ENCODE measurements around the gene ATP2C1. TPM values are rescaled to one million over a fixed set of nuclear protein-coding genes. Genes with fewer than 3 reads are reported as not detected.

ATP2C1 gene, protein sequence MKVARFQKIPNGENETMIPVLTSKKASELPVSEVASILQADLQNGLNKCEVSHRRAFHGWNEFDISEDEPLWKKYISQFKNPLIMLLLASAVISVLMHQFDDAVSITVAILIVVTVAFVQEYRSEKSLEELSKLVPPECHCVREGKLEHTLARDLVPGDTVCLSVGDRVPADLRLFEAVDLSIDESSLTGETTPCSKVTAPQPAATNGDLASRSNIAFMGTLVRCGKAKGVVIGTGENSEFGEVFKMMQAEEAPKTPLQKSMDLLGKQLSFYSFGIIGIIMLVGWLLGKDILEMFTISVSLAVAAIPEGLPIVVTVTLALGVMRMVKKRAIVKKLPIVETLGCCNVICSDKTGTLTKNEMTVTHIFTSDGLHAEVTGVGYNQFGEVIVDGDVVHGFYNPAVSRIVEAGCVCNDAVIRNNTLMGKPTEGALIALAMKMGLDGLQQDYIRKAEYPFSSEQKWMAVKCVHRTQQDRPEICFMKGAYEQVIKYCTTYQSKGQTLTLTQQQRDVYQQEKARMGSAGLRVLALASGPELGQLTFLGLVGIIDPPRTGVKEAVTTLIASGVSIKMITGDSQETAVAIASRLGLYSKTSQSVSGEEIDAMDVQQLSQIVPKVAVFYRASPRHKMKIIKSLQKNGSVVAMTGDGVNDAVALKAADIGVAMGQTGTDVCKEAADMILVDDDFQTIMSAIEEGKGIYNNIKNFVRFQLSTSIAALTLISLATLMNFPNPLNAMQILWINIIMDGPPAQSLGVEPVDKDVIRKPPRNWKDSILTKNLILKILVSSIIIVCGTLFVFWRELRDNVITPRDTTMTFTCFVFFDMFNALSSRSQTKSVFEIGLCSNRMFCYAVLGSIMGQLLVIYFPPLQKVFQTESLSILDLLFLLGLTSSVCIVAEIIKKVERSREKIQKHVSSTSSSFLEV
- 156 TPM for polyA plus RNA-seq (2013)

DNA sequence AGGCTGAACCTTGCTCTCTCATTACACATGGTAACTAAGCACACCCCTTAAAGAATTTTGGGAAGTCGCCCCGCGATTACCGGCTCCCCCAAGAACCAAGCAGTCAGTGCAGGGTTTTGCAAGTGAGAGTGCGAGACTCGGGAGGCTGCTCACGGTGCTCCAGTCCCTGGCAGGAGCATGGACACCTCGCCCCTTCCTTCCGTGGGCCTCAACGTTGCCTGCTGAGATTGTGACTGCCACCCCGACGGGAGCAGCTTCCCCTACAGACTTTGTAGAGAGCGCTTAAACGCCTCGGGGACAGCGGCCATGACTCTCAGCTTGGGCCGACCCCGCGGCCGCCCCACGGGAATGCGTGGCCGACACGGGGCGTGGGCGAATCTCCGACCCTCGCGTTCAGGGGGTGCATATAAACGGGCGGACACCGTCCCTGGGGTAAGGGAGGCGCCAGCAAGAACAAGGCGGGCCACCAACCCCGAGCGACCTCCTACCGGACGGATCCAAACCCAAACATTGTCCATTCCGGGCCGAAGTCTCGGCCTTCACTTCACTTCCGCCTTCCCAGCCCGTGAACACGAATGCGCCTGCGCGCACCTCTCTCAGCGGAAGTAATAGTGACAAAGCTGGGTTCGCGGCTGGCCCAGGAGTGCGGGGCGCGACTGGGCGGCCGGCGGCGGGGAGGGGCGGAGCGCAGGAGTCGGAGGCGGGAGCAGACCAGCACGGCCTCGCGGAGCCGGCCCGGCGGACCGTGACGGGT is at the start of gene ATP2C1:
TSS of gene ATP2C1 (plus strand) at position 709 of the 754 bp plus-strand sequence. CDS start 686 bp downstream, outside the sequence.
- POLR2A ChIA-PET: interaction anchor here (0.8 to 2.2 kb wide), 10 partner anchors 11 to 148 kb away, joined by 3 to 12 read pairs (median 4); partner anchors contain the start of gene PIK3R4
- peak; percentile 92 to 96 (median 95) for DNase-seq
- Histone ChIP-seq H3K36me3 (ENCODE audit: control insufficient read depth in 4 of 4, insufficient read depth in 4 of 4, low read length in 3 of 4) (peaks cover 0 to under 1% (median under 1%) of the 10 kb centered on the region in 4 experiments), H3K4me1 (ENCODE audit: control extremely low read depth in 1 of 4, control insufficient read depth in 4 of 4, insufficient read depth in 4 of 4, low read length in 3 of 4) (peaks cover 6 to 52% (median 26%) of the 10 kb centered on the region in 4 experiments), H3K9me3 (ENCODE audit: control extremely low read depth in 1 of 5, control insufficient read depth in 4 of 5, insufficient read depth in 2 of 5, low read depth in 1 of 5, low read length in 4 of 5) (no peaks in the 10 kb centered on the region), H3K27ac (ENCODE audit: insufficient read depth in 1 of 2, low read depth in 1 of 2, low read length in 2 of 2, poor library complexity in 1 of 2, severe bottlenecking in 2 of 2) (peak within 1 kb of the TSS; percentile 89 to 96), H3K27me3 (replicated peaks in 2 of 5; ENCODE audit: control insufficient read depth in 4 of 5, insufficient read depth in 5 of 5, low read length in 4 of 5) (no peaks in the 10 kb centered on the region), H3K4me3 (ENCODE audit: control insufficient read depth in 1 of 7, extremely low read depth in 1 of 7, insufficient read depth in 4 of 7, low read depth in 2 of 7, low read length in 6 of 7) (peak within 1 kb of the TSS; percentile 72 to 96 (median 86))
- CTCF ChIA-PET: interaction anchor here (0.9 to 6.9 kb wide), 20 partner anchors 10 to 176 kb away, joined by 3 to 97 read pairs (median 4); no protein-coding TSS in a partner anchor
- WGBS (ENCODE audit: insufficient coverage): 0% methylated on average over 51 of the region's 69 CpGs

DNA sequence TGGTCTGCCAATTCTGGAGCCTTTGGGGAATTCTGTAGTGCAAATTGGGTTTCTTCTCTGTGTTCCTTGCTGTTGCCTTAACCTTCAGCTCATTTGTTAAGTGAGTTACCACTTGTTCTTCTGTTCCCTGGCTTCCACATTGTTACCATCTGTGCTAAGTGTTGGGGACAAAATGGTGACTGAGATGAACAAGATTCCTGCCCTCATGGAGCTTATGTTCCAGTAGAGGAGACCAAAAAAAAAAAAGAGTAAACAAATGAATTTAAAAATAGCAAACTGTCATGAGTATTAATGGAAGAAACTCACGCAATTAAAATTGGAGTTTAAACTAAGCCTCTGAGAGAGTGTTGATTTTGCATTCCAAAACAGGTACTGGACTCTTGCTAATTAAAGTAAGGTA is 49.4 kb upstream of the ATP2C1 start:
- no peak for DNase-seq
- H3K27ac ChIP-seq (ENCODE audit: insufficient read depth in 1 of 2, low read depth in 1 of 2, low read length in 2 of 2, poor library complexity in 1 of 2, severe bottlenecking in 2 of 2): no peak overlapping the region

GRCh38 chr3:130846181-130846580 is 47.7 kb upstream of the ATP2C1 start:
- no peaks in the 10 kb centered on the region for H3K27me3 ChIP-seq (replicated peaks in 2 of 5; ENCODE audit: control insufficient read depth in 4 of 5, insufficient read depth in 5 of 5, low read length in 4 of 5)
- H3K9me3 ChIP-seq (ENCODE audit: control extremely low read depth in 1 of 5, control insufficient read depth in 4 of 5, insufficient read depth in 2 of 5, low read depth in 1 of 5, low read length in 4 of 5): no peaks in the 10 kb centered on the region
- no peak for DNase-seq
- POLR2A ChIA-PET: no interaction called here
- peaks cover 14 to 49% (median 25%) of the 10 kb centered on the region in 4 experiments for H3K4me1 ChIP-seq (ENCODE audit: control extremely low read depth in 1 of 4, control insufficient read depth in 4 of 4, insufficient read depth in 4 of 4, low read length in 3 of 4)
- no CpG with 5 or more reads among the region's 1 CpG for WGBS (ENCODE audit: insufficient coverage)
- CTCF ChIA-PET: interaction anchor here (2.0 kb wide), 1 partner anchor 47 kb away, joined by 5 read pairs; the partner anchor contains the start of gene ATP2C1
- no peak overlapping the region for H3K4me3 ChIP-seq (ENCODE audit: control insufficient read depth in 1 of 7, extremely low read depth in 1 of 7, insufficient read depth in 4 of 7, low read depth in 2 of 7, low read length in 6 of 7)
- H3K36me3 ChIP-seq (ENCODE audit: control insufficient read depth in 4 of 4, insufficient read depth in 4 of 4, low read length in 3 of 4): no peaks in the 10 kb centered on the region
- H3K27ac ChIP-seq (ENCODE audit: insufficient read depth in 1 of 2, low read depth in 1 of 2, low read length in 2 of 2, poor library complexity in 1 of 2, severe bottlenecking in 2 of 2): no peak overlapping the region

More for the DNA sequence above, 49.4 kb upstream of the ATP2C1 start:
- H3K9me3 ChIP-seq (ENCODE audit: control extremely low read depth in 1 of 5, control insufficient read depth in 4 of 5, insufficient read depth in 2 of 5, low read depth in 1 of 5, low read length in 4 of 5): no peaks in the 10 kb centered on the region
- ChIA-PET POLR2A (no interaction called here), CTCF (interaction anchor here (1.2 kb wide), 1 partner anchor 11 kb away, joined by 5 read pairs; no protein-coding TSS in a partner anchor)
- H3K4me3 ChIP-seq (ENCODE audit: control insufficient read depth in 1 of 7, extremely low read depth in 1 of 7, insufficient read depth in 4 of 7, low read depth in 2 of 7, low read length in 6 of 7): no peak overlapping the region
- H3K36me3 ChIP-seq (ENCODE audit: control insufficient read depth in 4 of 4, insufficient read depth in 4 of 4, low read length in 3 of 4): no peaks in the 10 kb centered on the region
- H3K27me3 ChIP-seq (replicated peaks in 2 of 5; ENCODE audit: control insufficient read depth in 4 of 5, insufficient read depth in 5 of 5, low read length in 4 of 5): no peaks in the 10 kb centered on the region
- H3K4me1 ChIP-seq (ENCODE audit: control extremely low read depth in 1 of 4, control insufficient read depth in 4 of 4, insufficient read depth in 4 of 4, low read length in 3 of 4): peaks cover 24 to 53% (median 28%) of the 10 kb centered on the region in 4 experiments
- no CpG with 5 or more reads among the region's 1 CpG for WGBS (ENCODE audit: insufficient coverage)

DNA sequence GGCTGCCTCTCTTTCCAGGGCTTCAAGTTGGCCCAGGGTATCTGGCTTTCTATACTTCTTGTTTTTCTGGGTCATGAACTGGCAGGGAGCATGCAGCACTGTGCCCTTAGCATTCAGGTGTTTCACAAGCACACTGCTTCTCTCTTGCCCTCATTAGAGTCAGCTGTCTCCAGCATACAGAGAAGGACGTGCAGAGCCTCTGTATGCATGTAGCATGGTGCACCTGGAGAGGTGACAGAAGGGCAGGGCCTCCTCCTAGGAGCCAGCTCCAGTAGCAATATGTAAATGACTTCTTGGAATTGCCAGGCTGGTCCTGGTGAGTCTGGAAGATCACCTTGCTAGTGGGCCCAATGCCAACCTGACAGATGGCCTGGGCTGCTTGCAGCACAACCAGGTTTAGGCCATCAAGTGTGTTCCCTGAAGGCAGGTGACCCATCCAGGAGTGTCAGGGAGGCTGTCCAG is 44.8 kb upstream of the ATP2C1 start:
- no peaks in the 10 kb centered on the region for H3K27me3 ChIP-seq (replicated peaks in 2 of 5; ENCODE audit: control insufficient read depth in 4 of 5, insufficient read depth in 5 of 5, low read length in 4 of 5)
- peak overlapping the region; percentile 100 for H3K27ac ChIP-seq (ENCODE audit: insufficient read depth in 1 of 2, low read depth in 1 of 2, low read length in 2 of 2, poor library complexity in 1 of 2, severe bottlenecking in 2 of 2)
- POLR2A ChIA-PET: interaction anchor here (0.7 to 2.3 kb wide), 4 partner anchors 9 to 310 kb away, joined by 3 to 12 read pairs (median 6); no protein-coding TSS in a partner anchor
- H3K4me3 ChIP-seq (ENCODE audit: control insufficient read depth in 1 of 7, extremely low read depth in 1 of 7, insufficient read depth in 4 of 7, low read depth in 2 of 7, low read length in 6 of 7): peak overlapping the region in 3 of 7 experiments; percentile 21 to 45 (median 39)
- peak in 2 of 3 donors; percentile 66 to 79 for DNase-seq
- 0% methylated on average over 1 of the region's 1 CpG for WGBS (ENCODE audit: insufficient coverage)
- CTCF ChIA-PET: interaction anchor here (0.6 to 6.9 kb wide), 6 partner anchors 8 to 88 kb away, joined by 3 to 47 read pairs (median 9); partner anchors contain the start of gene ATP2C1
- peaks cover 17 to 54% (median 35%) of the 10 kb centered on the region in 4 experiments for H3K4me1 ChIP-seq (ENCODE audit: control extremely low read depth in 1 of 4, control insufficient read depth in 4 of 4, insufficient read depth in 4 of 4, low read length in 3 of 4)
- H3K9me3 ChIP-seq (ENCODE audit: control extremely low read depth in 1 of 5, control insufficient read depth in 4 of 5, insufficient read depth in 2 of 5, low read depth in 1 of 5, low read length in 4 of 5): no peaks in the 10 kb centered on the region
- peaks cover 0 to 4% (median 0%) of the 10 kb centered on the region in 4 experiments for H3K36me3 ChIP-seq (ENCODE audit: control insufficient read depth in 4 of 4, insufficient read depth in 4 of 4, low read length in 3 of 4)

GRCh38 chr3:130850044-130850797 is 43.7 kb upstream of the ATP2C1 start:
- WGBS (ENCODE audit: insufficient coverage): 0% methylated on average over 5 of the region's 8 CpGs
- H3K27ac ChIP-seq (ENCODE audit: insufficient read depth in 1 of 2, low read depth in 1 of 2, low read length in 2 of 2, poor library complexity in 1 of 2, severe bottlenecking in 2 of 2): peak overlapping the region; percentile 100
- peak; percentile 99 to 100 (median 99) for DNase-seq
- POLR2A ChIA-PET: interaction anchor here (0.6 to 2.3 kb wide), 13 partner anchors 10 to 713 kb away, joined by 3 to 12 read pairs (median 4); partner anchors contain the start of genes ATP2C1 and NUDT16
- H3K4me1 ChIP-seq (ENCODE audit: control extremely low read depth in 1 of 4, control insufficient read depth in 4 of 4, insufficient read depth in 4 of 4, low read length in 3 of 4): peaks cover 17 to 65% (median 45%) of the 10 kb centered on the region in 4 experiments
- peak overlapping the region in 6 of 7 experiments; percentile 77 to 100 (median 91) for H3K4me3 ChIP-seq (ENCODE audit: control insufficient read depth in 1 of 7, extremely low read depth in 1 of 7, insufficient read depth in 4 of 7, low read depth in 2 of 7, low read length in 6 of 7)
- H3K27me3 ChIP-seq (replicated peaks in 2 of 5; ENCODE audit: control insufficient read depth in 4 of 5, insufficient read depth in 5 of 5, low read length in 4 of 5): no peaks in the 10 kb centered on the region
- peaks cover 0 to 4% (median 2%) of the 10 kb centered on the region in 4 experiments for H3K36me3 ChIP-seq (ENCODE audit: control insufficient read depth in 4 of 4, insufficient read depth in 4 of 4, low read length in 3 of 4)
- H3K9me3 ChIP-seq (ENCODE audit: control extremely low read depth in 1 of 5, control insufficient read depth in 4 of 5, insufficient read depth in 2 of 5, low read depth in 1 of 5, low read length in 4 of 5): no peaks in the 10 kb centered on the region
- CTCF ChIA-PET: interaction anchor here (0.9 to 6.9 kb wide), 11 partner anchors 9 to 101 kb away, joined by 3 to 47 read pairs (median 4); partner anchors contain the start of gene ATP2C1
